ENCODE data around the gene KLHL20.
"Not testable (repeated sequence)": the region's sequence is repeated elsewhere in the genome, so short reads cannot be mapped to it uniquely, and the experiment has no call there.

GRCh38 chr1:173731331-173731730, 16.6 kb downstream of the KLHL20 start:
- TF ChIP-seq, protein P1, sequence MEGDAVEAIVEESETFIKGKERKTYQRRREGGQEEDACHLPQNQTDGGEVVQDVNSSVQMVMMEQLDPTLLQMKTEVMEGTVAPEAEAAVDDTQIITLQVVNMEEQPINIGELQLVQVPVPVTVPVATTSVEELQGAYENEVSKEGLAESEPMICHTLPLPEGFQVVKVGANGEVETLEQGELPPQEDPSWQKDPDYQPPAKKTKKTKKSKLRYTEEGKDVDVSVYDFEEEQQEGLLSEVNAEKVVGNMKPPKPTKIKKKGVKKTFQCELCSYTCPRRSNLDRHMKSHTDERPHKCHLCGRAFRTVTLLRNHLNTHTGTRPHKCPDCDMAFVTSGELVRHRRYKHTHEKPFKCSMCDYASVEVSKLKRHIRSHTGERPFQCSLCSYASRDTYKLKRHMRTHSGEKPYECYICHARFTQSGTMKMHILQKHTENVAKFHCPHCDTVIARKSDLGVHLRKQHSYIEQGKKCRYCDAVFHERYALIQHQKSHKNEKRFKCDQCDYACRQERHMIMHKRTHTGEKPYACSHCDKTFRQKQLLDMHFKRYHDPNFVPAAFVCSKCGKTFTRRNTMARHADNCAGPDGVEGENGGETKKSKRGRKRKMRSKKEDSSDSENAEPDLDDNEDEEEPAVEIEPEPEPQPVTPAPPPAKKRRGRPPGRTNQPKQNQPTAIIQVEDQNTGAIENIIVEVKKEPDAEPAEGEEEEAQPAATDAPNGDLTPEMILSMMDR (IDR thresholded peaks at IDR 0.05; ENCODE audit: low read depth, low read length, poor library complexity, severe bottlenecking) = not testable (repeated sequence)
- TF ChIP-seq EZH2phosphoT487 (IDR thresholded peaks at IDR 0.05; ENCODE audit: borderline replicate concordance, low read length) = not testable (repeated sequence)
